Transverse colon (tissue), 3 donors: ENCODE results near the gene DNAJB11.

Experiments used
- EP300 ChIP-seq: sonication (generic); formaldehyde crosslinking; IDR thresholded peaks from one replicate; pipeline ENCODE4 v1.6.1; 2017; ENCODE audit warnings: antibody characterized with exemption, low read depth
- POLR2A ChIP-seq: fragments of 450-650 bp; IDR thresholded peaks from one replicate; pipeline ENCODE4 v1.6.1; 2016; ENCODE audit warnings: antibody characterized with exemption, mild to moderate bottlenecking, moderate library complexity
- TF ChIP-seq, protein P1 (sequence below), 5 experiments: fragments of 200-600 bp in 3 of 5; fragments of 450-650 bp in 2 of 5; sonication (generic) in 3 of 5; IDR thresholded peaks; 1 replicate in 2 of 5; 2 replicates in 3 of 5; pipeline ENCODE4 v1.5.1; 2016 to 2017; ENCODE audit warnings: antibody characterized with exemption in 5 of 5, inconsistent platforms in 3 of 5, mild to moderate bottlenecking in 2 of 5, moderate library complexity in 1 of 5

DNA sequence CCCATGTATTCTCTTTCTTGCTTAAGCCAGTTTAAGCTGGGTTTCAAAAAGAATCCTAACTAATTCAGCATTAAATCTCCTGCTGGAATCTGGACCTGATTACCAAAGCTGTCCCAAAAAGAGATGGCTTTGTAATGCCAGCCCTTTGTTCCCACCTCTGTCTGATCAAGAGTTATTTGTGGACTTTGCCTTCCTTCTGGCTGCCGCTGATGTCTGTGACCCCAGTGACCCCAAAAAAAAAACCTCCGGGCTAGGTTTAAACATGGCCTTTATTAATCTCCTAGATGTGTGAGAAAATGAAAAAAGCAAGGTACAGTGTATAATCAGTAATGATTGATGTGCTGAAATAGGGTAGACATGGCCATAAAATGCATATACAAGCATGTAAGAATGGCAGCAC is 47.1 kb upstream of the DNAJB11 start:
- TF ChIP-seq, protein P1, sequence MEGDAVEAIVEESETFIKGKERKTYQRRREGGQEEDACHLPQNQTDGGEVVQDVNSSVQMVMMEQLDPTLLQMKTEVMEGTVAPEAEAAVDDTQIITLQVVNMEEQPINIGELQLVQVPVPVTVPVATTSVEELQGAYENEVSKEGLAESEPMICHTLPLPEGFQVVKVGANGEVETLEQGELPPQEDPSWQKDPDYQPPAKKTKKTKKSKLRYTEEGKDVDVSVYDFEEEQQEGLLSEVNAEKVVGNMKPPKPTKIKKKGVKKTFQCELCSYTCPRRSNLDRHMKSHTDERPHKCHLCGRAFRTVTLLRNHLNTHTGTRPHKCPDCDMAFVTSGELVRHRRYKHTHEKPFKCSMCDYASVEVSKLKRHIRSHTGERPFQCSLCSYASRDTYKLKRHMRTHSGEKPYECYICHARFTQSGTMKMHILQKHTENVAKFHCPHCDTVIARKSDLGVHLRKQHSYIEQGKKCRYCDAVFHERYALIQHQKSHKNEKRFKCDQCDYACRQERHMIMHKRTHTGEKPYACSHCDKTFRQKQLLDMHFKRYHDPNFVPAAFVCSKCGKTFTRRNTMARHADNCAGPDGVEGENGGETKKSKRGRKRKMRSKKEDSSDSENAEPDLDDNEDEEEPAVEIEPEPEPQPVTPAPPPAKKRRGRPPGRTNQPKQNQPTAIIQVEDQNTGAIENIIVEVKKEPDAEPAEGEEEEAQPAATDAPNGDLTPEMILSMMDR (IDR thresholded peaks at IDR 0.05): no peak
- TF ChIP-seq EP300 (no peak), POLR2A (no peak)
